ENCODE results near the gene DEFB126.
"Not testable (repeated sequence)": the region's sequence is repeated elsewhere in the genome, so short reads cannot be mapped to it uniquely, and the experiment has no call there.

Gene DEFB126, protein sequence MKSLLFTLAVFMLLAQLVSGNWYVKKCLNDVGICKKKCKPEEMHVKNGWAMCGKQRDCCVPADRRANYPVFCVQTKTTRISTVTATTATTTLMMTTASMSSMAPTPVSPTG

GRCh38 chr20:142290-142689, at the start of gene DEFB126:
DEFB126 (plus strand) TSS chr20:142590; CDS start chr20:142629, 39 bp downstream.
- no peak for DNase-seq

GRCh38 chr20:93641-94040, 48.7 kb upstream of the DEFB126 start:
- no peak for DNase-seq

DNA sequence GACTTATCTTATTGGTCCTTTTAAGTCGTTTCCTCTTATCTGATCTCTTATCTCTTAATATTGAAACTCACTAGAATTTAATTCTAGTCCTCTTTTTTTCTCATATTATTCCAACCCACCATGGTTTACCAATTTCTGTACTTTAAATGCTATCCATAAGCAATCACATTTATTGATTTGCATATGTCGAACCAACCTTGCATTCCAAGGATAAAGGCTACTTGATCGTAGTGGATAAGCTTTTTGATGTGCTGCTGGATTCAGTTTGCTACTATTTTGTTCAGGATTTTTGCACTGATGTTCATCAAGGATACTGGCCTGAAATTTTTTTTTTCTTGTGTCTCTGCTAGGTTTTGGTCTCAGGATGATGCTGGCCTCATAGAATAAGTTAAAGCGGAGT, 47.2 kb upstream of the DEFB126 start:
- DNase-seq = no peak

DNA sequence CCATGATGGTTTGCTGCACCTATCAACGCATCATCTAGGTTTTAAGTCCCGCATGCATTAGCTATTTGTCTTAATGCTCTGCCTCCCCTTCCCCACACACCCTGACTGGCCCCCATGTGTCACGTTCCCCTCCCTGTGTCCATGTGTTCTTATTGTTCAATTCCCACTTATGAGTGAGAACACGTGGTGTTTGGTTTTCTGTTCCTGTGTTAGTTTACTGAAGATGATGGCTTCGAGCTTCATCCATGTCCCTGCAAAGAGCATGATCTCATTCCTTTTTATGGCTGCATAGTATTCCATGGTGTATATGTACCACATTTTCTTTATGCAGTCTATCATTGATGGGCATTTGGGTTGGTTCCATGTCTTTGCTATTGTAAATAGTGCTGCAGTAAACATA, 44.7 kb upstream of the DEFB126 start:
- DNase-seq = not testable (repeated sequence)

DNA sequence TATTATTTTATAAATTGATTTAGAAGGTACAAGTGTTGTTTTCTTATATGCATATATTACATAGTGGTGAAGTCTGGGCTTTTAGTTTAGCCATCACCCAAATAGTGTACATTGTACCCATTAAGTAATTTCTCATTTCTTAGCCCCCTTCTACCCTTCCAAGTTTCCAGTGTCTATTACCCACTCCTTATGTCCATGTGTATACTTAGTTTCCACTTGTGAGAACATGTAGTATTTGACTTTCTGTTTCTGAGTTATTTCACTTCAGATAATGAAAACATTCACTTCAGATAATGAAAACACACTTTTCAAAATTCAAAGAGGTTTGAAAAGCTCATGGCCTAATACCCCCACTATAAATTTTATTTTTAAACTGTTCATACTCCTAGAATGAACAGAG, 40.4 kb upstream of the DEFB126 start:
- DNase-seq = no peak

- DNase-seq = no peak
These were observed 38.9 kb upstream of the DEFB126 start for GRCh38 chr20:103456-103855.

DNA sequence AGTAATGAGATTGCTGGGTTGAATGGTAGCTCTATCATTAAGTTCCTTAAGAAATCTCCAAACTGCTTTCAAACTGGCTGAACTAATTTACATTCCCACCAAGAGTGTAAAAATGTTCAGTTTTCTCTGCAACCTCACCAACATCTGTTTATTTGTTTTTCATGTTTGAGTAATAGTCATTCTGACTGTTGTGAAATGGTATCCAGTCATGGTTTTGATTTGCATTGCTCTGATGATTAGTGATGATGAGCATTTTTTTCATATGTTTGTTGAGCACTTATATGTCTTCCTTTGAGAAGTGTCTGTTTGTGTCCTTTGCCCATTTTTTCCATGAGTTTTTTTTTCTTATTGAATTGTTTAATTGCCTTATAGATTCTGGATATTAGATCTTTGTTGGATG, 30.0 kb upstream of the DEFB126 start:
- DNase-seq = no peak

GRCh38 chr20:117518-117917, 24.9 kb upstream of the DEFB126 start:
- no peak for DNase-seq

DNA sequence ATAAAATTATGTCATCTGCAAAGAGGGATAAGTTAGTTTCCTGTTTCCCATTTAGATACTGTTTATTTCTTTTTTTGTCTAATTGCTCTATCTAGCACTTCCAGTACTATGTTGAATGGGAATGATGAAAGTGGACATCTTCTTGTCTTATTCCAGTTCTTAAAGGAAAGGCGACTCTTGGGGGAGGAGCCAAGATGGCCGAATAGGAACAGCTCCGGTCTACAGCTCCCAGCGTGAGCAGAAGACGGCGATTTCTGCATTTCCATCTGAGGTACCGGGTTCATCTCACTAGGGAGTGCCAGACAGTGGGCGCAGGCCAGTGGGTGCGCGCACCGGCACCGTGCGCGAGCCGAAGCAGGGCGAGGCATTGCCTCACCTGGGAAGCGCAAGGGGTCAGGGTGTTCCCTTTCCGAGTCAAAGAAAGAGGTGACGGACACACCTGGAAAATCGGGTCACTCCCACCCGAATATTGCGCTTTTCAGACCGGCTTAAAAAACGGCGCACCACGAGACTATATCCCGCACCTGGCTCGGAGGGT, 12.5 kb upstream of the DEFB126 start:
- not testable (repeated sequence) for DNase-seq

GRCh38 chr20:137668-138490, 4.5 kb upstream of the DEFB126 start:
- no peak for DNase-seq

DNA sequence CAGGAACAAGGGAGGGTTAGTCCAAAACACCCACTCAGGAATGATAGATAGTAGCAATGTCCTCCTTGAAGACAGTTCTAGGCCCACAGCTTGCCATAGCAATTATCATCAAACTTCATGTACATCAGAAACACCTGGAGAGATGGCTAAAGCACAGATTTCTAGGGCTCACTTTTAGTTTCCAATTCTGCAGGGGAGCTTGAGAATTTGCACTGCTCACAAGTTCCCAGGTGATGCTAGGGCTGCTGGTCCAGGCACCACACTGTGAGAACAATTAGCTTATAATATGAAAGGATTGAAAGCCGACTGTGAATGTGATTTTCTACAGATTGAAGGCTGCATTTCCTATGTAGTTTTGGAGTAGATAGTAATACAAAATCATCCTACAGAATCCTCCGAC, 3.5 kb downstream of the DEFB126 start:
- no peak for DNase-seq

DNA sequence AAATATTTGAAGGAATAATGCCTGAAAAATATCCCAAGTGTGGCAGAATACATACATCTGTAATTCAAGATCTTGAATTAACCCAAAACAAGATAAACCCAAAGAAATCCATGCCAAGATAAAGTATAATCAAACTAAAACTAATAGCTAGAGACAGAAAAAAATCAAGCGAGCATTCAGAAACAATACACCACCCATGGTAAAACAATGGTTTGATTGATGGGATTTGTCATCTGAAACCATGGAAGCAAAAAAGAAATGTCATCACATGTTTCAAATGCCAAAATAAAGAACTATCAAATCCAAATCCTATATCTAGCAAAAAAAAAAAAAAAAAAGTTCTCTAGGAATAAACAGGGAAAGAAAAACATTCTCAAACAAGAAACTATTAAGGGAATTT, 9.7 kb downstream of the DEFB126 start:
- DNase-seq = no peak

DNA sequence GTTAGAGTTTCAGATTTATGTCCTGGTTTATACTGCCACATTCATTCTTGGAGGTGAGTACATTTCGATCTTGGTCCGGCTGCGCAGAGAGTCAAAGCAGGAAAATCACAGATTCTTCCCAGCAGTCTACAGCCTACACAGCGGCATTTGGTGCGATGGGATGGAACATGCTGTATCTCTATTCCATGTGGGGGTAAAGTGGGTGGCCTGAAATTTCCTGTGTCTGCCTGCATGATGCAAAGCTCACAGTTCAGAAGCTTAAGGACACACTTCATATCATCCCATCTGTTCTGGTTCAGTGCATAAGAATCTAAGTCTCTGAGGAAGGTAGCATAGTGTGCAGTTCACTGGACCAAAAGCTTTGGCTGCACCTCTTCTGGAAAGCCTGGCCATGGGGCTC, 14.8 kb downstream of the DEFB126 start, which contains the start of gene DEFB127:
Gene DEFB127 (plus strand): TSS at position 301 of the 400 bp plus-strand sequence. CDS start 91 bp downstream, at position 392.
- DNase-seq = no peak

GRCh38 chr20:164618-165017, 22.2 kb downstream of the DEFB126 start:
- no peak for DNase-seq

- DNase-seq = no peak
These were observed 26.5 kb downstream of the DEFB126 start for GRCh38 chr20:168876-169275.

GRCh38 chr20:184288-184687, 41.9 kb downstream of the DEFB126 start:
- no peak for DNase-seq

- DNase-seq = no peak
These were observed 45.3 kb downstream of the DEFB126 start for GRCh38 chr20:187733-188132.

GRCh38 chr20:189611-190010, 47.2 kb downstream of the DEFB126 start, which contains the start of gene DEFB128:
DEFB128 (minus strand) TSS chr20:189711; CDS start chr20:189623, 88 bp downstream.
- DNase-seq = no peak
